PC-9 (cell line): Measurements from ENCODE around the gene APOA4.

Experiments used
- CTCF ChIP-seq: fragments of 200-600 bp; sonication (generic); conservative IDR thresholded peaks from 2 replicates; pipeline ENCODE4 v1.6.1; 2017; ENCODE audit warnings: mixed run types, antibody characterized with exemption, mild to moderate bottlenecking, moderate library complexity
- EZH2 ChIP-seq: fragments of 200-600 bp; sonication (generic); IDR thresholded peaks from 2 replicates; pipeline ENCODE4 v1.8.0; 2017; ENCODE audit warnings: antibody characterized with exemption, low read depth

- TF ChIP-seq CTCF (no peak), EZH2 (no peak)
Observed at GRCh38 chr11:116792144-116792868, 30.8 kb downstream of the APOA4 start.
